PC-9 (cell line): ENCODE data around the gene AKAP7.
"Not testable (repeated sequence)": the region's sequence is repeated elsewhere in the genome, so short reads cannot be mapped to it uniquely, and the experiment has no call there.

ENCODE experiments used
- CTCF ChIP-seq: fragments of 200-600 bp; sonication (generic); conservative IDR thresholded peaks from 2 replicates; pipeline ENCODE4 v1.6.1; 2017; ENCODE audit warnings: mixed run types, antibody characterized with exemption, mild to moderate bottlenecking, moderate library complexity
- EZH2 ChIP-seq: fragments of 200-600 bp; sonication (generic); IDR thresholded peaks from 2 replicates; pipeline ENCODE4 v1.8.0; 2017; ENCODE audit warnings: antibody characterized with exemption, low read depth

- not testable (repeated sequence) for TF ChIP-seq CTCF, EZH2
These were observed 125.7 kb downstream of the AKAP7 start for GRCh38 chr6:131260960-131261359.
